SIG-M5 (cell line): ENCODE data around the gene ABHD14A.
"Not testable (repeated sequence)": the region's sequence is repeated elsewhere in the genome, so short reads cannot be mapped to it uniquely, and the experiment has no call there.

Experiments used
- DNase-seq: peaks from one replicate; lab custom pipeline; 2025; lab: John Stamatoyannopoulos, UW

ABHD14A gene

DNA sequence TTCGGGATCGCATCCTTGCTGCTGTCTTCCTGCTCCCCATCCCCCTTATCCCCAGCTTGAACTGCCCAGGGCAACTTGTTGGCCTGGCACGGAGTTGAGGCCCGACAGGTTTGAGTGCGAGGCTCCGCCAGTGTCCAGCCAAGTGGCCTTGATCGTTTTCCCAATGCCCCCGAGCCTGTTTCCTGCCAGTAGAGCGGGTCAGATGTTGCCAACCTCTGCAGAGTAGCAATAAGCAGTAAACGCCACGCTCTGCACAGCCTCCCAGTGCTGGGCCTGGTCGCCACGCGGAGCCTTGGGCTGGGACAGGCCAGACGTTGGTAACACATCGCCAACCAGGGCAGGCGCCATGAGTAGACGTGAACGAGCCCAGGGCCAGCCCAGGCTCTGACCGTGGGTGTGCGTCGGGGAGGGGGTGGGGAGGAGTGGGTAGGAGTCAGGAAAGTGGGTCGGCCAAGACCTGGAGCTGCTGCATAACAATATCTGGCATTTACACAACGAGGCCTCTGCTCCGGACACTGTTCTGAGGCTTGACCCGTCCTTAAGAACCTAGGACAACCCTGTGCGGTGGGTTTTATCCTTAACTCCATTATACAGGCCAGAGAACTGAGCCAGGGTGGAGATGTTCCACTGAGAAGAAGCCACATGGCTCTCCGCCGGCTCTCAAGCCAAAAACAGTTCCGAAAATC lies 444 bp upstream of the ABHD14A start:
- no peak for DNase-seq

DNA sequence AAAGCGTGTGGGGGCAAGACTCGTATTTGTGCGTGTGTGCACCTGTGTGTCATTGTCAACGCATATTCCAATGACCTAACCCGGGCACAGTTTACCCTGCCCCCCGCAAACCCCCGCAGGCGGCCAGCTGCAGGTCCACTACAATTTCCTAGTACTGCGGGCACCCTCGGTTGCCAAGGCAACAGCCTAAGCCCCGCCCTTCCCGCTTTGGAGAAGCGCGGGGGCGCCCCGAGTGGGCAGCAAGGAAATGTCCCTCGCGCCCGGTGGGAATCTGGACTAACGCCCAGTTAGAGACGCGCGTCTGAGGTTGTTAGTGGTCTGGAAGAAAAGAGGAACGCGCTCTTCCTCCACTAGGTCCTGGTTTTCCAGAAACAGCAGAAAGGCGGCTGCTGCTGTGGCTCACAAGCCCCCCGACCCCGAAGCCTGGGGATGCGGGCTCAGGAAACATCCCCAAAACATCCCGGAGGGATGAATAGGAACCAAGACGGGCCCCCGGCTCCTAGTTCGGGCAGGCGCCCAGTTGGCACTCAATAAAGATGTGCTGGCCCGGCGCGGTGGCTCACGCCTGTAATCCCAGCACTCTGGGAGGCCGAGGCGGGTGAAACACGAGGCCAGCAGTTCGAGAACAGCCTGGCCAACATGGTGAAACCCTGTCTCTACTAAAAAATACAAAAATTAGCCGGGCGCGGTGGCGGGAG lies 1.1 kb downstream of the ABHD14A start:
- DNase-seq, result no peak

DNA sequence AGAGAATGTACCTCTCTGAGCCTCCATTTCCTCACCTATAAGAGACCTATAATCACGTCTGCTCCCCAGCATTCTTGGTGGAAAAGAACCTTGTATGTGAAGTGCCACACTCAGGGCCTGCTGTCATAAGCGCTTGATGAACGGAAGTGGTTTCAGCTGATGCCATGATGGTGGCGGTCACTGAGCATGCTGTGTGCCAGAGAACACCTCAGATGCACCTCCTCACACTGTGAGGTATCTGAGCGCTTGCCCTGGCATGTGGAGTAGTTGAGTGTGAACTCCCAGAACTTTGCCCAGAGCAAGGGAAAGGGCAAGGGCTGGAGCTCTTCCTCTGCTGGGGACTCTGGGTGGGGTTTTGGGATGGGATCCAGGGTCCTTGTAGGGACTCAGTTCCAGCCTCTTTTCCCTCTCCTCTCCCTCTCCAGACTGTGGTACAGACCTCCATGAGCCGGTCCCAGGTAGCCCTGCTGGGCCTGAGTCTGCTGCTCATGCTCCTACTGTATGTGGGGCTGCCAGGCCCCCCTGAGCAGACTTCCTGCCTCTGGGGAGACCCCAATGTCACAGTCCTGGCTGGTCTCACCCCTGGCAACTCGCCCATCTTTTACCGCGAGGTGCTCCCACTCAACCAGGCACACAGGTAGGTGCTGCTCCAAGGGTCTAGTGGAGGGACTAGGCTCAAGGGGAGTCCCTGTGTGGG lies 2.7 kb downstream of the ABHD14A start:
- DNase-seq, result no peak

DNA sequence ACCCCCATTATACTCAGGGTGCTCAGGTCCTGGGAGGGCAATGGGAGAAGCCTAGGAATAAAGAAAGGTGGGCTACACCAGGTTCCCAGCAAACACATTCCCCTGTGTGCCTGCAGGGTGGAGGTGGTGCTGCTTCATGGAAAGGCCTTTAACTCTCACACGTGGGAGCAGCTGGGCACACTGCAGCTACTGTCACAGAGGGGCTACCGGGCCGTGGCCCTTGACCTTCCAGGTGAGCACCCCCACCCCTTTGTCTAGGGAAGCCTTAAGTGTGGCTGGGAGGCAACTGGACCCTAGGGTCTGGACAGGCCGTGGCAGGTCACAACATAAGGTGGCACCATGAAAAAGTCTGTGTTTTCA lies 3.3 kb downstream of the ABHD14A start:
- DNase-seq, result no peak

DNA sequence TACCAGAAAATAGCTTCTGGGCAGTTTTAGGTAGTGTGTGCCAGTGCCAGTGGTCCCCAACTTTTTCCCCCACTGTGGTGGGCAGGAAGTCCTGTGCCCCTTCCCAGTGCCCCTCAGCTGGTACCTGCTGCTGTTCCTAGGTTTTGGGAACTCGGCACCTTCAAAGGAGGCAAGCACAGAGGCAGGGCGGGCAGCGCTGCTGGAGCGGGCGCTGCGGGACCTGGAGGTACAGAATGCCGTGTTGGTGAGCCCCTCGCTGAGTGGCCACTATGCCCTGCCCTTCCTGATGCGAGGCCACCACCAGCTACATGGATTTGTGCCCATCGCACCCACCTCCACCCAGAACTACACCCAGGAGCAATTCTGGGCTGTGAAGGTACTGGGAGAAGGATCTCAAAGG lies 5.4 kb downstream of the ABHD14A start:
- DNase-seq, result no peak

DNA sequence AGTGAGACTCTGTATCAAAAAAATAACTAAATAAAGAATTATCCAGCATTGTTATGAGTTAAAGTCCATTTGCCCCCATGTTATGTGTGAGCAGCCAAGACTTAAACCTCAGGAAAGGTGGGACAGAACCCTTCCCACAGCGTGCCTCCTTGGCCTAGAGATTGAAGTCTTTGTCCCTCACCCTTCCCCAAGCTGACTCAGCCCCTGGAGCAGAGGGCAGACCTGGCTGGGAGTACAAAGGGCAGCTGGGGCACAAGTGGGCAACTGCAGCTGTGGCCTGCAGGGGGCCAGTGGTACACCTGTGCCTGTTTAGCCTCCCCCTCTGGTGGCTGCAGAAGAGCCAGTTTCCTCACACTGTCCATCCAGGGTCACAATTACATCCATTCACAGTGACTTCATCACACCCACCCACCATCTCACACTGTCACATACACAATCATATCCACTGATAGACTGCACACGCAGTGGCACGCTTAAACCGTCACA lies 7.5 kb downstream of the ABHD14A start:
- DNase-seq, result no peak

DNA sequence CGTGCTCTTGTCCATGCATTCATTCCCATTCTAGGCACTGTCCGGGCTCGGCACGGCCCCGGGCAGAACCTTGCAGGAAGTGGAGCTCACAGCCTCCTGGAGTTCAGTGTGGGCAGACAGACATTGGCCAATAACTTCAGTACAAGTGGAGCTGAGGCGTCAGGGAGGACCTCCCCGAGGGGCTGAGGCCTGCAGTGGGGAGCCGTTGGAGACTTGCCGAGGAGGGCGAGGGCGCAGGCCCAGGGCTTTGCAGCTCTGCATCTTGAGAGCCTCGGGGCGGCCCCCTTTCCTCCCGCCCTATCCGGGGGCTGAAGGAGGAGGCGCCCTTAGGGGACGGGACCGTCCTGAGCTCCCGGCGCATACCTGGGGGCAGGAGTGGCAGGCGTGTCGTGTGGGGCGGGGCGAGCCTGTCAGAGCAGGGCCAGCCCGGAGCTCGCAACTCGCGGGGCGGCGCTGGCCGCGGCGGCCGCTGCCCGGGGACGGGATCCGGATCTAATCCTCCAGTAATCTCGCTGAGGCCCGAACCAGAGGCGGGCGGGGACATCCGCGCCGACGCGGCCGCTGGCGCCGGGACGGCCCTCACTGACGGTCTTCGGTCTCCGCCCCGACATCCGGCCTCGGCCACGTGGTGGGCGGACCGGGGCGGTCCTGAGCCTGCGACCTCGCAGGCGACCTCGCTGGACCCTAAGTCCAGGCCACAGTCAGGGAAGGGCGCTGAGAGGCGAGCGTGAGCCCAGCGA lies 8.1 kb downstream of the ABHD14A start, which contains the start of gene ACY1:
ACY1 (plus strand) TSS at position 698 of the 740 bp plus-strand sequence. CDS start 530 bp downstream, outside the sequence.
- peak; percentile 35 for DNase-seq

DNA sequence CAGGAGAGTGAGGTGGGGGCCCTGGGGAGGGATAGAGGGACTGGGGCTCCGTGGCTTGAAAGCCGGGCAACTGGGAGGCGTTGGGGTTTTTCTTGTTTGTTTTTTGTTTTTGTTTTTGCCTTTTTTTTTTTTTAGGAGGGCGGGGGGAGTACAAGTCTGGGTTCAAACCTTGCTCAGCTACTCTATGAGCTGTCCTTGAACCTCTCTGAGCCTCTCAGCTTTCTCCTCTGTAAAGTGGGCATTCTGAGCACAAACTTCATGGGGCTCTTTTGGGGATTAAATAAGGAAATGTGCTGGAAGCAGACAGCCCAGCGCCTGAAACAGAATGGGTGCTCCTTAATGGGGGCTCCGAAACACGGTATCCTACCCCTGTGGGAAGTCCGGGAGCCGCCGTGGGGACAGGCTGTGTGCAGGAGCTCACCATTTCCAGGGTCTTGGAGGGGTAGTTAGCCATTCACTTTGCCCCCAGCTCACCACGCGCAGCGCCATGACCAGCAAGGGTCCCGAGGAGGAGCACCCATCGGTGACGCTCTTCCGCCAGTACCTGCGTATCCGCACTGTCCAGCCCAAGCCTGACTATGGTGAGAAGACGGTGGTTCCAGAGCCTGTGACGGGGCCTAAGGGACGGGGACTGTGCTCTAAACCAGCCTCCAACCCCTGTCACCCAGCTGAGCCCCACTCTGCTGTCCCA lies 8.9 kb downstream of the ABHD14A start:
- no peak for DNase-seq

DNA sequence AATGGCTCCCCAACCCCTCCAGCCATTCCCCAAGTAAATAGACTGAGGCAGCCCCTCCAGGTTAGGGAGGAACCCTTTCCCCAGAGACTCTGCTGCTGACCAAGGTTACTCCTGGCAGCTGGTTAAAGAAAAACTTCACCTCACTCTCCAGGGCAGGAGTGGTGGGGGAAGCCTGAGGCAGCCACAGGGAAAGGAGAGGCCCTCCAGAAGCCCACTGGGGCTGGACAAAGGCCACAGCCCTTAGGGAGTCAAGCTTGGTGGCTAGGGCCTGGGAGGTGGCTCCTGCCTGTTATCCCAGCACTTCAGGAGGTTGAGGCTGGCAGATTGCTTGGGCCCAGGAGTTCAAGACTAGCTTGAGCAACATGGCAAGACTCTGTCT lies 9.4 kb downstream of the ABHD14A start:
- no peak for DNase-seq

DNA sequence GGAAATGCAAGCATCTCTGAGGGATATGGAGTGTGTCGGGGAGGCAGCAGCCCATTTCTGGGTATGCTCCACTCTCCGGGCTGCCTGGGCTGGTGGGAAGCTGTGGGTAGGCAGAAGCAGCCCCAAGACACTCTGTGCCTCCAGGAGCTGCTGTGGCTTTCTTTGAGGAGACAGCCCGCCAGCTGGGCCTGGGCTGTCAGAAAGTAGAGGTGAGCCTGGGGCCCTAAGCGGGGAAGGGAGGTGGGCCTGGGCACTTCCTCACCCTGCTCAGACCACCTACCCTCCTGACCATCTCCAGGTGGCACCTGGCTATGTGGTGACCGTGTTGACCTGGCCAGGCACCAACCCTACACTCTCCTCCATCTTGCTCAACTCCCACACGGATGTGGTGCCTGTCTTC lies 10.2 kb downstream of the ABHD14A start:
- DNase-seq, result no peak

DNA sequence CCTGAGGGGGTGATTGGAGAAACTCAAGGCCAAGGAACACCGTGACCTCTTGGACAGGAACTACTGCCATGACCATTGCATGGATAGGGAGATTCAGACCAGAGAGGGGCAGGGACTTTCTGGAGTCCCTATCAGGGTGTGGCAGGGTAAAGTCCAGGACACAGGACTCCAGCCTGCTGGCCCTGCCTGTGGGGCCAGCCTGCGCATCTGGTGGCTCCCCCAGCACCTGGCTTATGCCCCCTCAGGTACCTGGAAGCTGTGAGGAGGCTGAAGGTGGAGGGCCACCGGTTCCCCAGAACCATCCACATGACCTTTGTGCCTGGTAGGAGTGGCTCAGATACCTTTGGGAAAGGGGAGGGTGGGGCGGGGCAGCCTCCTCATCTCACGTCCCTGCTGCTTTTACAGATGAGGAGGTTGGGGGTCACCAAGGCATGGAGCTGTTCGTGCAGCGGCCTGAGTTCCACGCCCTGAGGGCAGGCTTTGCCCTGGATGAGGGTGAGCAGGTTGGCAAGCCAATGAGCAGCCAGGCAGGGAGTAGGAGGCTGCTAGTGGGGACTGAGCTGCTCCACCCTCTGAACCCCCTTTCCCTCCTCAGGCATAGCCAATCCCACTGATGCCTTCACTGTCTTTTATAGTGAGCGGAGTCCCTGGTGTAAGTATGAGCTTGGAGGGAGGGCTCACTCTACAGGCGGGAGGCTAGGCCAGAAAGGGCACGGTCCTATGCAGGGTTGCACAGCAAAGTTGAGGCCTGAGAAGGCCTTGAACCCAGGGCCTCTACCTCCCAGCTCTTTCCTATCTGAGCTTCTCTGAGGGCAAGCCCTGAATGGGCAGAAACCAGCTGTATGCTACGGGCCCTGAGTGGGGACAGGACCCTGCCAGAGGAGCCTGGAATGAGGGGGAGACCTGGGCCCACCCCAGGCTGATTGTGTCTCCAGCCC lies 11.4 kb downstream of the ABHD14A start:
- DNase-seq, result no peak

DNA sequence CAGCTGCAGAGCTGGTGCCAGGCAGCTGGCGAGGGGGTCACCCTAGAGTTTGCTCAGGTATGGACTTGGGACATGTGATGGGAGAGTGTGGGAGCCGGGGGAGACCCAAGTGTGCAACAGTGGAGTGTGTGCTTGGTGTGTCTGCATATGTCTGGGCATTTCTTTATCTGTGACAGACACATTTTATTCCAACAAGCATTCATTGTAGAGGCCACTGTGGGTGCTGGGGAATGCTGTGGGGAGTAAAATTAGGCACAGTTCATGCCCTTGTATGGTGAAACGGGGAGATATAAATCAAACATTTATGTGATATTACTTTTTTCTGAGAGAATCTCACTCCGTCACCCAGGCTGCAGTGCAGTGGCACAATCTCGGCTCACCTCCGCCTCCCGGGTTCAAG lies 12.7 kb downstream of the ABHD14A start:
- DNase-seq, result no peak

DNA sequence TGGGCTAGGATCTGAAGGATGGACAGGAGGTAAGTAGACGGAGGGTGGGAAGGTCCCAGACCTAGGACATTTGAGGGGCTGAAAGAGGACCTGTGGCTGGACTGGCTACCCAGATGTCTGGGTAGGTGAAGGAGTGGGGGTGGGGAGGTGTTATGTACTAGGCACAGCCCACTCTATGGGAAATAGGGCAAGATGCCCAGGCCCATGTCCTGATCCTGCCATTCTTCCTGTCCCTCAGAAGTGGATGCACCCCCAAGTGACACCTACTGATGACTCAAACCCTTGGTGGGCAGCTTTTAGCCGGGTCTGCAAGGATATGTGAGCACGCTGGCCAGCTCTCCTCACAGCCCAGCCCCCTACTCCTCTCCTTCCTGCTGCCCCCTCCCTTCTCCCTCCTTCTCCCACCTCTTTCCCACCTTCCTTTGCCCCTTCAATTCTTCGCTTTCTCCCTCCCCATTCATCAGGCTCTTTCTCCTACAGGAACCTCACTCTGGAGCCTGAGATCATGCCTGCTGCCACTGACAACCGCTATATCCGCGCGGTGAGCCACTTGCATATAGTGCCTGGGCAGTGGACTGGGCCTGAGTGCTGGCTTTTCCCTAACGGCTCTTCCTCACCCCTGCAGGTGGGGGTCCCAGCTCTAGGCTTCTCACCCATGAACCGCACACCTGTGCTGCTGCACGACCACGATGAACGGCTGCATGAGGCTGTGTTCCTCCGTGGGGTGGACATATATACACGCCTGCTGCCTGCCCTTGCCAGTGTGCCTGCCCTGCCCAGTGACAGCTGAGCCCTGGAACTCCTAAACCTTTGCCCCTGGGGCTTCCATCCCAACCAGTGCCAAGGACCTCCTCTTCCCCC lies 13.7 kb downstream of the ABHD14A start:
- DNase-seq, result no peak

DNA sequence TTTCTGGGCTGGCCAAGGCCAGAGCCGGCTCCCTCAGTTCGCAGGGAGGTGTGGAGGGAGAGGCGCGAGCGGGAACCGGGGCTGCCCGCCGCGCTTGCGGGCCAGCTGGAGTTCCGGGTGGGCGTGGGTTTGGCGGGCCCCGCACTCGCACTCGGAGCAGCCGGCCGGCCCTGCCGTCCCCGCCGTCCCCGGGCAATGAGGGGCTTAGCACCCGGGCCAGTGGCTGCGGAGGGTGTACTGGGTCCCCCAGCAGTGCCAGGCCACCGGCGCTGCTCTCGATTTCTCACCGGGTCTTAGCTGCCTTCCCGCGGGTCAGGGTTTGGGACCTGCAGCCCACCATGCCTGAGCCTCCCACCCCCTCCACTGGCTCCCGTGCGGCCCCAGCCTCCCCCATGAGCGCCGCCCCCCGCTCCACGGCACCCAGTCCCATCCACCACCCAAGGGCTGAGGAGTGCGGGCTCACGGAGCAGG lies 15.7 kb downstream of the ABHD14A start:
- not testable (repeated sequence) for DNase-seq

DNA sequence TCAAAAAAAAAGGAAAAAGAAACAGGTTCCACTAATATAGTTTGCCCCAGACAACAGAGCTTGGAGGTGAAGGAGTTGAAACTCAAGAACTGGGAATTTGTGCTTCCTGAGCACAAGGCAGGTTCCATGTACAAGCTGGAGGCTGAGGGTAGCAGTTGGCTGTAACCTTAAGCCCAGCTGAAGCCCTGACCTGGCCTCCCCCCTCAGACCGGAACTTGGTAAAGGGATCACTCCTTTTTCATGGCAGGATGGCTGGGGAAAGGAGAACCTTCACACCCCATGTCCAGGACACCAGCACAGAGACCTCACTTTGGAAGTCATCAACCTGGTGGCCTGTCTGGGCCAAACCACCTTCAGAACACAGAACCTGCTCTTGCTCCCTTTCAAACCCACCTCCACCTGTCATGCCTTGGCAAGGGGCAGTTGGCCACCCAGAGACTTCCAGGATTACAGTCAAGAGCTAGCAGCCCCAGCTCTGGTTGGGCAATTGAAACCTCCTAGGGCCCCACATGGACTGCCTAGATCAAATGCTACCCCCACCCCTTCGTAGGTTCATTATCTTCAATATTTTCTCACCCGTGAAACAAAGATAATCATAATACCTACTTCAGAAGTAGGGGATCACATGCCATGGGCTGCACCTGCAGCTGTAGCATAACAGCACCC lies 17.3 kb downstream of the ABHD14A start:
- DNase-seq, result no peak

DNA sequence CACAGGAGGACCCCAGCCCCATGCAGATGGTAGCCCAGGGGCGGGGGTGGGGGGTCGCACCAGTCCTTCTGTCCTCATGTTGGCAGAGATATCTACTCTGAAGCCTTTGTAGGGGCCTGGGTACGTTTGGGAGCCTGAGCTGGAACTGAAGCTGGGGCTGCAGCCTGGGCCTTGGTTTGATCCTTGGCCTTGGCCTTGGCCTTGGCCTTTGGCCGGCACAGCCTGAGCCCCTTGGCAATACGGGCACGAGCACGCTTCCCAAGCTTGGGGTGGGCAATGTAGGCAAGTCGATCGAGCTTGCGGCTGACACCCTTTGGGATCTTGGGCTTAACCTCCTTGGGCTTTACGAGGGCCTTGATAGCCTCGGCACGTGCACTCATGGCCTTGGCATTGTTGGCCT lies 18.8 kb downstream of the ABHD14A start:
- not testable (repeated sequence) for DNase-seq

DNA sequence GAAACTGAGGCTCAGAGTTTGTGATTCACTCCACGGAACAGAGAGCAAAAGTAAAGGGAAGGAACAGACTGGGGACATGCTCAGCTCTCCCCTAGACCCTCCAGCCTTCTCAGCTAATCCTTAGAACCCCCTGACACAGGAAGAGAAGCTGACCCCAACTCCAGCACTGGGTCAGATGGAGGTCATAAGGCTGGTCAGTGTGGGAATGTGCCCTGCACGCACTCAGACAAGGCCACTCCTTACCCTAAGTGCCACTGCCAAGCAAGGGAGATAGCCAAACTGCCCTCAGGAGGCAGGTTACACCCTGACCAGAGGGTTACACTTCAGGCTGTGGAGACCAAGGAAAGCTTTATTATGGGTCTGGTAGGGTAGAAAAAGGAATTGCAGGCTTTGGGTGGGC lies 19.7 kb downstream of the ABHD14A start:
- DNase-seq, result no peak

DNA sequence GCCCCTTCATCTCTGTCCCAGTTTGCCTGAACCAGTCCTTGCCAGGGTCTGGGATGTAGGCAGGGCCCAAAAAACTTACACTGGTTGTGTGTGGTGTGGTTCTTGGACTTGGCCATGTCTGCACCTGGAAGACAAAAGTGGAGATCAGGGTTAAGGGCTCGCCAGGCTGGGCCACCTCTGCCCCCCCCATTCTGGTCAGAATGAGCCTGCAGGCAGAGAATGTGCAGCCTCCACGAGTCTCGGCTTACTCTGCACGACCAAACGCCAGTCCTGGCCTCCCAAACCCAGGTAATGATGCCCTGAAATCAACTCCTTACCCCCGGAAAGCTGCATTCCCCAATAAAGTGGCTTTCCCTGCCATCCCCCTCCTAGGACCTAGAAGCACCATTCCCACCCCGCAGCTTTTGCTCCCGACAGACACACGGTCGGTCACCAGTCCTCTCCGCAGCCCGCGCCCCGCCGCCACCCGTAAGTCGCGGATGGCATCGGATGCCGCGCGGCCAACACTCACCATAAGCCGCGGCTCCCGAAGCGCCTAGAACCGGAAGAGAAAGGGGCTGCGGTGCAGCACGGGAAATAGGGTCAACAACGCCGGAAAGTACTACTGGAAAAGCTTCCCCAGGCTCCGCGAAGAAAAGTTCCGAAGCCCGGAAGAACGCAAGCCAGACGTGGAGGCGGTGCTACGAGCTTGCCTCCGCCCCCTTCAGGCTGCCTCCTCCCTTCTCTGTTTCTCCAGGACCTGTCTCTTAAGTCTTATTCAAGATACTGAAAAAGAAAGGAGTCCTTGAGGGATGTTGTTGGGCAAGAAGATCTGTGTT lies 20.7 kb downstream of the ABHD14A start, which contains the start of gene RPL29:
RPL29 (minus strand) TSS at position 550 of the 818 bp plus-strand sequence; CDS start at position 116, 434 bp downstream.
- DNase-seq, result peak; percentile 88
